Cerebellar cortex (tissue), 1 donor: ENCODE measurements around the gene TGIF2.
"Not testable (repeated sequence)": the region's sequence is repeated elsewhere in the genome, so short reads cannot be mapped to it uniquely, and the experiment has no call there.

Source experiments
- DNase-seq: peaks from one replicate; pipeline ENCODE4 v3.0.0-alpha.2; 2015; ENCODE audit warnings: low spot score

Gene TGIF2

DNA sequence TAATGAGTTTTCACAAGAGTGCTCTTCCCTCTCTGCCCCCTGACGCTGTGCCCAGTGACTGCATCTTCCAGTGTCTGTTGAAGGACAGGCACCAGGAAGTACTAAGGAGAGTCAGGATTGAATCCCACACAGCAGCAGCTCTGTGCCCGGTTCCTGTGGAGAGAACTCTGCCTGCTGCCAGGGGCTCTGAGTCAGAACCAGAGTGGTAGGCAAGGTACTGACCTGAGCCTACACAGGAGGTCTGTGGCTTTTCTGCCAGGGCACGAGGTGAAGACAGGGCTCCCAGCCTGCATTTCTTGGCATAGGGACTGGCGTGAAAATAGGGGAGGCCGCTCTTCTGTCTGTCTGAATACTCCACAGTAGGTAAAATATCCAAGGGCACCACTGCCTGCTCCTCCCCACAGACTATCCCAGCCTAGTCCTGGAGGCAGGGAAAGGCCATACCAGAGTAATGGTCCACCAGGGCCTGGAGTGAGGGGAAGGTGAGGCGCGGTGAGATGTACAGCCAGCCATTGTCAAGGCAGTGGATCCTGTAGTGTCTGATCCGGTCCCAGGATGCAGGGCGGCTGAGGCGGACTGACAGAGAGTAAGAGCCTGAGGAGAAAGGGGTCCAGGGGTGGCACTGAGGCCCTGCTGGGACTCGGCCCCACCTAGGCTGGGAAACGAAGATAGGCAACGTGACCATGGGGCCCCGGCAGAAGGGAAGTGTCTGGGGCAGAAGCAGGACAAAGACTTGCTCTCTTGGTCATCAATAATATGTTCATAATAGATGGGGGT lies 41.6 kb downstream of the TGIF2 start:
- peak; percentile 83 for DNase-seq

DNA sequence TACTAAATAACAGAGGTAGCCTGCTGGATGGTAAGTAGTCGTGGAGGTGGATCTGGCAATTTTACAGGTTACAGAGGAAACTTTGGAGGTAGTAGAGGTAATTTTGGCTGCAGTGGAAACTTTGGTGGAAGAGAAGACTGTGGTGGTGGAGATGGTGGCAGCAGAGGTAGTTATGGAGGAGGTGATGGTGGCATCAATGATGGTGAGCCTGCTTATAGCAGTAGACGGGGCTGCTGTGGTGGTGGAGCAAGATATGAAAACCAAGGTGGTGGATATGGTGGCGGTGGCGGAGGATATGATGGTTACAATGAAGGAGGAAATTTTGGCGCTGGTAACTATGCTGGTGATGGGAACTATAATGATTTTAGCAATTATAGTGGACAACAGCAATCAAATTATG lies 47.5 kb downstream of the TGIF2 start:
- DNase-seq, result no peak

DNA sequence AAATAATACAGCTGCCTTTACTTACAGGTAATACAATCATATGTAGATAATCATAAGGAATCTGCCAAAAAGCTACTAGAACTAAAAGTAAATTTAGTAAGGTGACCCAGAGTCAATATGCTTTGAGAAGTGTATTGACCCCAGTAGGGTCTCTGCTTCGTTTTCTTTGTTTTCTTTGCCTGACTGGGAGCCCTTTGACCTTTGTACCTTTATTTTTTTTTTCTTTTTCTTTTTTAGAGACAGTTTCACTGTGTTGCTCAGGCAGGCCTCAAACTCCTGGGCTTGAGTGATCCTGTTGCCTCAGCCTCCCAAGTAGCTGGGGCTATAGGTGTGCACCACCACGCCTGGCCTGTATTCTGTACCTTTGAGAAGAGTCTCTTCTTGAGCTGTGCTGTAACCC lies 50.0 kb downstream of the TGIF2 start:
- DNase-seq, result no peak

DNA sequence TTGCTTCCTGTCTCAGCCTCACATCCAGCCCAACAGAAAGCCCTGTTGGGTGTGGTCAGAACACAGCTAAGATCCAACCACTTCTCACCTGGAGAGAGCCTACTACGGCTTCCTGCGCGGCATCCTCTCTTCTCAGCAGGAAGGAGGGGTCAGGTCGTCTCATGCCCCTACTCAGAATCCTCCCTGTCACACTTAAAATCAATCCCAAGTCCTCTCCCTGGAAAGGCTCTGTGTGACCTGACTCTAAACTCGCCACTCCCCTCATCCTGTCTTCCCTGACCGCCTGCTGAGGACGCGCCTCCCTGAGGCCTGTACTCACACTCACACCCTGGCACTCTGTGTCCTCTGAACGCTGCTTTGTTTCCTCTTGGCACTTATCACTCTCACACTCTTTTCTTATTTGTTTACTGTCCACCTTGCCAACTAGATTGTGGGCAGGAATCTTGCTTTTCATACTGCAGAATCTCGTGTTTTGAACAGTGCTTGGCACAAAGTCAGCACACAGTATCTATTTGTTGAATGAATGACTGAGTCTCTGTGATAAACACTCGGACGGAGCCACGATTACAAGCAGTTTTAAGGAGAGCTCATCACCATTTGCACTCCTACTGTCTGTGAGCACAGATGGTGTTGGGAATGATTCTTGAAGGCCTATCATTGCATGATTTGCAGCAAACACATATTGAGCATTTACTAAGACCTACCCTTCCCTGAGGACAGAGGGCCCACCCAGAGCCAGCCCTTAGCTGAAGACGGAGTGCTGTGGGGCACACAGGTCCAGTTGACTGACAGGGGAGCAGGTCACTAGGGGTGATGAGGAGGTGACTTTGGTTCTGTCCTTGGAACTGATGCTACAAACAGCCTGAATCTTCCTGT lies 50.9 kb downstream of the TGIF2 start:
- DNase-seq, result no peak

DNA sequence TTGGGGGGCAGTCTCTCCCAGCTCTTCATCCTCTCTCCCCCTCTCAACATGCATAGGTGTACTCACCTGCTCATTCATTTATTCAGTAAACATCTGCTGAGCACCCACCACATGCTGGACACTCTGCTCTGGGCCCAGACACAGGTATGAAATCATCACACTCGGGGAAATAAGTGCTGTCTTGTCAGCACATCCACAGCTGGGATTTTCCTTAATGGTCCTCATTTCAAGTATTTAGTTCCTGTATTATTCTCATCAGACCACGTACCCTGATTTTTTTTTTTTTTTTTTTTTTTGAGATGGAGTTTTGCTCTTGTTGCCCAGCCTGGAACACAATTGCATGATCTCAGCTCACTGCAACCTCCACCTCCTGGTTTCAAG lies 51.5 kb downstream of the TGIF2 start:
- DNase-seq, result no peak

DNA sequence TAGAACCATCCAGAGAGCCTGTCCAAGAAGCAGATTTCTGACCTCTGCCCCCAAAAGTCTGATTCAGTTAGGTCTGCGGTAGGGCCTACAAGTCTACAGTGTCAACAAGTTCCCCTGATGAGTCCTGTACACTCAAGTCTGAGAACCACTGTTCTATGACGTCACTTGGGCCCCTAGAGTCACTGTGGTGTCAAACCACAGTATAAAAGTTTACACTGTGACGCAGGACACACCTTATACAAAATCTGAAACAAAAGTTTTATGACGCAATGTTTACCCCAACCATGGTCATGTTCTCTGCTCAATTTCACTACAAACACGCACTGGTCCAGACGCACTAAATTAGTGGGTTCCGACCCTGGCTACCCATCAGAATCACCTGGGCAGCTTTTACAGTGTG lies 54.7 kb downstream of the TGIF2 start:
- DNase-seq, result no peak

DNA sequence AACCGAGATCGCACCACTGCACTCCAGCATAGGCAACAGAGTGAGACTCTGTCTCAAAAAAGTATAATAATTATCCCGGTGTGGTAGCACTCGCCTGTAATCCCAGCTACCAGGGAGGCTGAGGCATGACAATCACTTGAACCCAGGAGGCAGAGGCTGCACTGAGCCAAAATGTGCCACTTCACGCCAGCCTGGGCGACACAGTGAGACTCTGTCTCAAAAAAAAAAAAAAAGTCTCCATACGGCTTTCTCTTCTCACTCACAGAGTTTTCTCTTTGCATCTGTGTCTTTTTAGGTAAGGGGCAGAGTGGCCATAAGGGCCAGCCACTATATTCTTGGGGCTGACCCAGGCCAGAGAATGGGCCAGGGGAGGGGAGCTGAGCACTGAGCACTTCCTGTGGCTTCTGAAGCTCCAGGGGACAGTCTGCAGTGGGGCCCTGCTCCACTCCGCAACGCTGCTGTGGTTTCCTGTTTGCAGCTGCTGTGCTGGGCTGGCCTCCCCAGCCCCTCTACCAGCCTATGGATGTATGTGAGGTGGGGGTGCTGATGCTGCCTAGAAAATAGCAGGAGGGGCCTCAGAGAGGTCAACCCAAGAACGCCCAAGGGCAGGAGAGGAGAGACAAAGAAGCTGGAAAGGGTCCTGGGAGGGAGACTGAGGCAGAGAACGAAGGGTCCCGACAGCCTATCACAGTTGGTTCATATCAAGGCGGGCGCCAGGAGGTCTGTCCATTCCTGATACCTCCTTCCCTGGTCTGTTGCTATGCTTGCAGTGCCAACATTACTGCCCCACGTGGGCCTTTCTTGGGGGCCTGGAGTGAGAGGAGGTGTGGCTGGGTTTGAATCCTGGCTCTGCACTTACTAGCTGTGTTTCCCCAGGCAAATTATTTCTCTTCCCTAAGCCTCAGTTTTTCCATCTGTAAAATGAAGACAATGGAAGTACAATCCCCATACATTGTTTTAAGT lies 56.6 kb downstream of the TGIF2 start:
- no peak for DNase-seq

DNA sequence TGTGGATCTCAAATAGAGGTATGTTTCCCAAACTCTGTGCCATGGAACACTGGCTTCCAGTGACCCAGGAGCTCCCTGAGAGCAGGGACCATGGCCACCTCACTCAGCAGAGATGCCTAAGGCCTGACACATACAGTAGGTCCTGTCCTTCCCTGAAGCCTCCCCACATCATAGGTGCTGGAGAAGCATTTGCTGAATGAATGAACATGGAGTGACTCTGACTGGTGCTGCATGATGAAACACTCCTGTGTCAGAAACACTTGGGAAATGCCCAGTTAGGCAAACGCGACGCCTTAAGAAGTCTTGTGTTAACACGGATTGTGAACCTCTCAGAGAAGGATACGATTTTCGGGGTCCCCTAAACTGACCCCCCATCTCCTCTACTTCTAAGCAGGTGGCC lies 58.2 kb downstream of the TGIF2 start:
- no peak for DNase-seq

DNA sequence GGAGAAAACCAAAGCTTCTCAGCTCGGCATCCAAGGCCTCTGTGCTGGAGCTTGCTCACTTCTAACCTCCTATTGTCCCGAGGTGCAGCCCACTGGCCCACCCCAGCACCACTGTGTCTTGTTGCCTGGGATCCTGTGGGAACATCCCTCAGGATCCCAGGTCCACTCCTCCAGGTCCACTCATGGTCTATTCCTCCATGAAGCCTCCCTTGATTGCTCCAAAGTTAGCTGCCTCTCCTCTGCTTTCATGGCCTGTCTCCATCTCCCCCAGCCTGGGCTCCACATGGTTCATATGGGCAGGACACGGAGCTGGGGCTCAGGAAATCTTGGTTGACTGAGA lies 58.7 kb downstream of the TGIF2 start:
- no peak for DNase-seq

DNA sequence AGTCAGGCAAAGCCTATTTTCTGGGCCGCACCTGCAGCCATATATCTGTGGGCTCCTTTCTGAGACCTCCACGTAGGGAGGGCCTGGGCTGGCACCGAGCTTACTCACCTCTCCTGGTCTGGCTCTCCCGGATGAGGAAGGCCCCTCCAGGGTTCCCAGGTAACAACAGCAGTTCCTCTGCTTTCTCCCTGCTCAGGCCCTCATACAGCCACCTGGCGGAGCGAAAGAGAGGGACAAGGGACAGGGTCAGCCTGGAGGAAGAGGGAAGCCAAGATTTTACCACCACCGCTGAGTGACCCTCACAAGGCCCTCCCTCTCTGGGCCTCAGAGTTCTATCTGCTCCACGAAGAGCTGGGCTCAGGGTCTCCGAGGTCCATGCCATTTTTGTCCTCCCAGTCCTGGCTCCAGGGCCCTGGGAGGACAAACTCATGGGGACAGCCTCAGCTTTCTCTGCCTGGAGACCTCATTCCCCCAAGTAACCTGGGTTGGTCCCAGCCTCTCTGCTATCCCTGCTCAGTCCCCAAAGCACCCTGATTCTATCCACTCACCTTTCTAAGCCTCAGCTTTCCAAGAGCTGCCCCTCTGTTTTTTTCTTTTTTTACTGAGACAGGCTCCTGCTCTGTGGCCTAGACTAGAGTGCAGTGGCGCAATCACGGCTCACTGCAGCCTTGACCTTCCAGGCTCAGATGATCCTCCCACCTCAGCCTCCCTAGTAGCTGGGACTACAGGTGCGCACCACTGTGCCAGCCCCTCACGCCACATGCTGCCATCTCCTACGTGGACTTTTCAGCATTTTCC lies 59.3 kb downstream of the TGIF2 start:
- no peak for DNase-seq

DNA sequence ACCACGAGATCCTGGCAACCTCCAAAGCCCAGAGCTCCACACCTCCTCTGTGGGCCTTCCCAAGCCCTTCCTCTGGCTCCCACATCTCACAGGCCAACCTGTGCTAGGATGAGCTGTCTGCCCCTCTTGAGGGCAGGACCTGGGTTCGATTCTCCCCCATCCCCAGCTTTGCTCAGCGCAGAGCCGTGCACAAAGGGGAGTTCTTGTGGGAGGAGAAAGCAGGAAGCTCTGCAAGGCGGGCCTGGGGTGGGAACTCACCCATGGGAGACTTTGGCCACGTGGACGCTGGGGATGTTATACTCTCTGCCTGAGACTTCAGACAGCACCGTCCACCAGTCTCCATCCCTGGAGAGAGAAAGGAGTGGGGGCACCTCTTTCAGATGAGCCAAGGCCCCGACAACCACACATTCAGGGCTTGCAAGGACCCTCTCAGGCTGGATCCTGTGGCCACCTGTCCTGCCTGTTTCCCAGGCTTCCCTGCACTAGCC lies 59.9 kb downstream of the TGIF2 start:
- DNase-seq, result no peak

DNA sequence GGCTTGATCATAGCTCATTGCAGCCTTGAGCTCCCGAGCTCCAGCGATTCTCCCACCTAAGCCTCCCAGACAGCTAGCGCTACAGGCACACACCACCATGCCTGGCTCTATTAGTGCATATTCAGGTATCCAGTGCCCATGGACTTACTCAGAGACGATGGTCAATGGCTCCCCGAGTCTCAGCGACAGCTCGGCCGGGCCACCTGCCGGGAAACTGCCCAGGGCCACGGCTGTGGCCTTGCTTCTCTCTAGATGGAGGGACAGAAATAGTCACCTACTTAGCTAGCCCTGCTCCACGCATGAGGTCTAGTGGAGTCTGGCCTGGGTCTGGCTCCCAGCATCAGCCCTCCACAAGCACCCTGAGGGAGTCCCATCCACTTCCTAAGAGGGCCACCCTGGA lies 60.9 kb downstream of the TGIF2 start:
- DNase-seq, result no peak

DNA sequence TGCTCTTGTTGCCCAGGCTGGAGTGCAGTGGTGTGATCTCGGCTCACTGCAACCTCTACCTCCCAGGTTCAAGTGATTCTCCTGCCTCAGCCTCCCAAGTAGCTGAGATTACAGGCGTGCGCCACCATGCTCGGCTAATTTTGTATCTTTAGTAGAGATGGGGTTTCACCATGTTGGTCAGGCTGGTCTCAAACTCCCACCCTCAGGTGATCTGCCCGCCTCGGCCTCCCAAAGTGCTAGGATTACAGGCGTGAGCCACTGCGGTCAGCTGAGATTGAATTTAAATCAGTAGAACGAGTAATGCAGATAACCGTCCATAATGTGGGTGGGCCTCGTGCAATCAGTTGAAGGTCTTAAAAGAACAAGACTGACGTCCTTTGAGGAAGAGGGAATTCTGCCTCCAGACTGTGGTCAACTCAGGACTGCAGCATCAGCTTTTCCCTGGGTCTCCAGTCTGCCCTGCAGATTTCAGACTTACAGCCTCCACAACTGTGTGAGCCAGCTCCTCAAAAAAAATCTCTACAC lies 65.5 kb downstream of the TGIF2 start:
- DNase-seq, result not testable (repeated sequence)

DNA sequence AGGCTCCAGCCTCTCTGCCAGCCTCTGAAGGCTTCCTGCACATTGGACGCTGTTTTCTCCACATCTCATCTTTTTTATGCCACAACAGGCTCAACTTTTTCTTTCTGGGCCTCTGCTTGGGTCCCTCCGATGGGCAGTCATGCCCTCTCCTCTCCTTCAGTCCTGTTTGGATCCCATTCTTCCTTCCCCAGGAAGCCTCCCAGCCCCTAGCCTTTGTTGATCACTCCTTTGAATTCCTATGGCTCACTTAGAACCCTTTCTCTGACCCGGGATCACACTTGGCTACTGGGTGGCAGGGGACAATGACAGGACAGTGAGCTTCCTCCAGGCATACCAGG lies 68.1 kb downstream of the TGIF2 start:
- DNase-seq, result no peak

DNA sequence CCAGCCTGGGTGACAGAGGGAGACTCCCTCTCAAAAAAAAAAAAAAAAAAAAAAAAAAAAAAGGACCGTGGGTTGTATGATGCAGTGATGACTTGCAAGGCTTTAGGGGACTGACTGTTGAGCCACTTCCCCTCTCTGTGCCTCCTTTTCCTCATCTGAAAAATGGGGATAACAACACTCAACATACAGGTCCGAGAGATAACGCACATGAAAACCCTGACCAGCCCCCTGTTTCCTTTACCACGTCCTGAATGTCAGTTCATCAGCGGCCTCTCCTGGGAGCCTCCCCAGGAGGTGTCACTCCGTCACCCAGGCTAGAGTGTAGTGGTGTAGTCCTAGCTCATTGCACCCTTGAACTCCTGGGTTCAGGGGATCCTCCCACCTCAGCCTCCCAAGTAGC lies 68.7 kb downstream of the TGIF2 start:
- DNase-seq, result no peak
